Activated CD8-positive, alpha-beta memory T cell treated with anti-CD3 and anti-CD28 coated beads, Interleukin-2, amount 50 U/mL, for 1 hour (primary cell): ENCODE measurements around the gene HDAC10.

Source experiments
- DNase-seq: peaks from one replicate; pipeline ENCODE4 v3.0.0-alpha.2; 2020; ENCODE audit errors: extremely low read depth

Gene HDAC10, protein sequence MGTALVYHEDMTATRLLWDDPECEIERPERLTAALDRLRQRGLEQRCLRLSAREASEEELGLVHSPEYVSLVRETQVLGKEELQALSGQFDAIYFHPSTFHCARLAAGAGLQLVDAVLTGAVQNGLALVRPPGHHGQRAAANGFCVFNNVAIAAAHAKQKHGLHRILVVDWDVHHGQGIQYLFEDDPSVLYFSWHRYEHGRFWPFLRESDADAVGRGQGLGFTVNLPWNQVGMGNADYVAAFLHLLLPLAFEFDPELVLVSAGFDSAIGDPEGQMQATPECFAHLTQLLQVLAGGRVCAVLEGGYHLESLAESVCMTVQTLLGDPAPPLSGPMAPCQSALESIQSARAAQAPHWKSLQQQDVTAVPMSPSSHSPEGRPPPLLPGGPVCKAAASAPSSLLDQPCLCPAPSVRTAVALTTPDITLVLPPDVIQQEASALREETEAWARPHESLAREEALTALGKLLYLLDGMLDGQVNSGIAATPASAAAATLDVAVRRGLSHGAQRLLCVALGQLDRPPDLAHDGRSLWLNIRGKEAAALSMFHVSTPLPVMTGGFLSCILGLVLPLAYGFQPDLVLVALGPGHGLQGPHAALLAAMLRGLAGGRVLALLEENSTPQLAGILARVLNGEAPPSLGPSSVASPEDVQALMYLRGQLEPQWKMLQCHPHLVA

DNA sequence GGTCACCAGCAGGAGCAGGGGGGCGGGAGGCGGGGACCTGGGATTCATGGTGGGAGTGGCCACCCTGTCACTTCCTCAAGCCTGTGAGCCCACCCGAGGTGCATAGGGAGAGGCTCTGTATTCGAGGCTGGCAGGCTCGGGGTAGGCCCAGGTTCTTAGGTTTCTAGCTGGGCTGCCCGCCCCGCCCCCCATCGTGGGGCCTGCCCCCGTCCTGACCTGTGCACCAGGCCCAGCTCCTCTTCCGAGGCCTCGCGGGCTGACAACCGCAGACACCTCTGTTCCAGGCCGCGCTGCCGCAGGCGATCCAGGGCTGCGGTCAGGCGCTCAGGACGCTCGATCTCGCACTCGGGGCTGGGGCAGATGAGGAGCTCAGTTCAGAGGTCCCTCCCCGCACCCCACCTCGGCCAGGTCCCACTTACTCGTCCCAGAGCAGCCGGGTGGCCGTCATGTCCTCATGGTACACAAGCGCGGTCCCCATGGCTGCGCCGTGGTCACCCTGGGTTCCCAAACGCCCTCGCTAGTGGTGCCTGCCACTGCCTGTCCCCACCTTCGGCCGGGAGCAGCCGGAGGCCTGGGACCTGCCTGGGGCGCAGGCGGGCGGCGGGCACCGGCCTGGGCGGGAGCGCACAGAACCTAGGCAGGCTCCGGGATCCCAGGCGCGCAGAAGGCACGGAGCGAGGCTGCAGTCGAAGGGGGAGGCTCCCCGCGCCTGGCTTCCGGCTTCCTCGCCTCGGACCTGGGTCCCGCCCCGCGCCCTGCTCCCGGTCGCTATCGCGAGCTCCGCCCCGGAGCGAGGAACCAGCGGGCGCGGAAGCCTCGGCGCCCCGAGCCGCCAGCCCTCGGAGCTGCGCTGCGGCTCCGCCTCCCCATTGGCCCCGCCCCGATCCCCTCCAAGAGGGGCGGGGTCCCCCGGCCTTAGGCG lies at the start of gene HDAC10:
TSS of gene HDAC10 (minus strand) at position 711 of the 922 bp plus-strand sequence. CDS start at position 478, 233 bp downstream.
- DNase-seq, result no peak

DNA sequence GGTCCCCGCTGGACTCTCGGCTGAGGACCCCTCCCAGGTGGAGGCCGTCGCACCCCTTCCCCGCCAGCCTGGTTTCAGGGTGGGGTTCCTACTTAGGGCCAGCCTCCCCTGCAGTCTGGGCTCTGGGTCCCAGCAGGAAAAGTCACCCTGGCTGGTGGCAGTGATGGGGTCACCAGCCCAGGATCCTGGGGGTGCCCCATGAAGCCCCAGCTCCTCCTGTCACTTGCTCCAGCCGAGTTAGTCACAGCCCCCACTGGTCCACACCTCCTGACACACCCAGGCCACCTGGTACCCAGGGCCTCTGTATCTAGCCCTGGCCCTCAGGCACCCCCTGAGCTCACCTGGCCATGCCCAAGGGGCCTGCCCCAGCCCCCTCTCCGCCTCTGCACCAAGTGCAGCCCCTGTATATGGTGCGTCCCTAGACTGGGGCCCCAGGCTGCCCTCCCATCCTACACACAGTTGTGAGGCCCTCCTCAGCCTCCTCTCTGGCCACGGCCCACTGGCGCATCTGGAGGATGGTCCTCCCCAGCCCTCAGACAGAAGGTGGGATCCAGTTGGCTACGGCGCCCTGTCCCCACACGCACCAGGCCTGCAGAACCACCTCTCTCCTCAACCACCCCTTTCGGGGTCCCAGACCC lies 49.7 kb upstream of the HDAC10 start:
- no peak for DNase-seq

DNA sequence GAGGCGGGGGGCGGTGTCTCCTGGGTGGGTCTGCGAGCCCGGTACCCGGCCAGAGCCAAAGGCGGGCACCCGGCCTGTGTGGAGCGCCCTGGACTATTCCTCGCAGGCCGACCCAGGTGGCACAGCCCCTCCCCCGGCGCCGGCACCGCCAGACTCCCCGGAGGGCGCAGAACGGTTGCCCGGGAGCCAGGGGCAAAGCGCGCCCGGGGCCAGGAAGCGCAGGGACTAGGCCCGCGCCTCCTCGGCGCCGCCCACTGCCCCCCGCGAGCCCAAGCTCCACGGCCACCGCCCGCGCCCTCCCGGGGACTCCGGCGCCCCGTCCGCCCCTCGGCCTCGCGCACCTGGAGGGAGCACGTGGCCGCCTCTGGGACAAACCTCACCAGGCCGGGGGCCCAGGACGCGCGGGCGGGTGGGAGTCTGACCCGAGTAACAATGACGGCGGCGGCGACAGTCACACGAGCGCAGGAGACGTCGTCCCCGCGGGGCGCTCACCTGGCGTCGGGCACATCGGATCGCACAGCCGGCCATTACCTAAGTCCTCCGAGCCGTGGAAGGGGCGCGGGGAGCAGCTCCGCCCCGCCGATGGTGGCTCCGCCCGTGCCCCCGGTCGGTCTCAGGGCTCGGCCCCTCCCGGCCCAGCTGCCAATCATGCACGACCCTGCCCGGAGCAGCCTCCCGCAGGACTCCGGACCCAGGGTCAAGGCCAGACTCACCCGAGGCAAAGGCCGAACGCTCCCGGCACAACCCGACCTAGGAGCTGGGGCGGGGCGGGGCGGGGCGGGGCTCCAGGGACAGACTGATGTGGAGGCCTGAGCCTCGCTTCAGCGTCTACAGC lies 48.9 kb upstream of the HDAC10 start:
- DNase-seq, result no peak

DNA sequence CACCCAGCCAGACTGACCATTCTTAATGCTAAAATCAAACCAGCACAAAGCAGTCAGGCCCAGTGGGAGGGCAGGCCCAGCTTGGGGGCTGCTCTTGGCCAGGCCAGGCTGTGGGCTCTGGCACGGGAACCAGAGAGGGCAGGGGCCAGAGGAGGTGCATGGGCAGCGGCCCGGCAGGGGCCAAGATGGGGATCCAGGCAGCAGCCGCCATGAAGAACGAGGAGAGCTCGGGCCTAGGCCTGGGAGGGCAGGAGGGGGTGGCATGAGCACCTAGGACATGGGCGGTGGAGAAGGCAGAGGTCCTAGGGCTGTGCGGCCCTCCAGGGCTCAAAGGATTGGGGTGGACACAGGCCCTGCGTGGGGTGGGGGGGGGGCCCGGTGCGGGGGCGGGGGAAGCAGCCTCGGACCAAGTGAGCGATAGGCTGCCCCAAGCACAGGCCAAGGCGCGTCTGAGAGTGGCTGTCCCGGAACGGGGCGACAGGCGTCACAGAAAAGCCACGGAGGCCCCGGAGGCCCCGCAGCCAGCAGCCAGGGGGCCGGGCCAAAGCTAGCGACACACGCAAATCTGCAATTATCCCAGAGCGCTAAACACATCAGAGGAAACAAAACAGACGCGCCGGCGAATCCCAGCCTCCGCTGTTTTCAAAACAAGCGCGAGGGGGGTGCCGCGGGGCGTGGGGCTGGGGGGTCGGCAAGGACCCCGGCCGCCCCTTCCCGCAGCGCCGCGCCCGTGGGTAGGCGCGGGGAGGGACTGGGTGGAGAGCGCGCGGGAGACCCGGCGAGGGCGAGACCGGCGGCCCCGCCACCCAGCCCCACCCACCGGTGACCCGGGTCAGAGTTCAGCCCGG lies 48.1 kb upstream of the HDAC10 start:
- no peak for DNase-seq

DNA sequence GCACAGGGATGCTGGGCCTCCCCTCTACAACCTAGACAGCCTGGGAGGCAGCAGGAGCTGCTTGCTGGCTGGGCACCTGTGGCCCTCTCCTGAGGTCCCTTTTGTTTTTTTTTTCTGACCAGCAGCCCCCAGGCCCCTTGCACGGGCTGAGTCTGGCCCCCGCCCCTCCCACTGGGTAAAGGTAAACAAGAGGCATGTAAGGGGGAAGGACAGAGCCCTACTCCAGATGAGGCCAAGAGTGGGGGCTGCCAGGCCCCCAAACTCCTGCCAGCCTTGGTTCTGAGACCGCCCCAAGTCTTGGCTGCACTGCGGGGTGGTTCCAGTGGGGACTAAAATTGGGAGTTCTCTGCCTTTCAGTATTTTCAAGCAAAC lies 47.2 kb upstream of the HDAC10 start:
- DNase-seq, result no peak

DNA sequence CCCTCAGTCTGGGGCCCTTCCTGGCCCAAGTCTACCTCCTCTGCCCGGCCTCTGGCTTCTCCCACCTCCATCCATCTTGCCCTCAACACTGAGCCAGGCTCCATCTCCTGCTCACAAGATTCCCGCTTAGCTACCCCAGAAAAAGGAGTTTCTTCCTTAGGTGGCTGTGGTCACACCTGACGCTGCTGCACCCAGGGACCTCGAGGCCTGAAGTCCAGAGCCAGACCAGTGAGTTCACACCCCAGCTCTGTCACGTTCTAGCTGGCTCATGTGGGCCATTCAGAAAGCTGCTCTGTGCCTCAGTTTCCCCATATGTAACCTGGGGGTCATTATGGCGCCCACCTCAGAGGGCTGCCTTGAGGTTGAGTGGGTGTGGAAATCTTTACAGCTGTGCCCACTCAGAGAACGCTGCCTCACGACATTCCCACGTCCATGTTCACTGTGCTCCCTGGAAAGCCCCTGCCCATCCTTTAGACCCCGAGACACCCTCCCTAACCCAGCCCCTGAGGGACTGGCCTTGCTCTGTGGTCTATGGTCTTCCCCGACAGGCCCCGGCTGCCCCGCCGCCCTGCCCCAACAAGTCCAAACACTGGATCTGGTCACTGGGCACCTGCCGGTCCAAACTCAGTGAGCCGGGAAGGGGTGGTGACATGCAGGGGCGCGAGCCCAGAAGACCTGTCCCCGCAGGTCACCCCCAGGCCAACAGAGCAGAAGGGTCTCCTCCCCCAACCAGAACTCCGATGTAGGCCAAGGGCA lies 46.6 kb upstream of the HDAC10 start:
- no peak for DNase-seq

DNA sequence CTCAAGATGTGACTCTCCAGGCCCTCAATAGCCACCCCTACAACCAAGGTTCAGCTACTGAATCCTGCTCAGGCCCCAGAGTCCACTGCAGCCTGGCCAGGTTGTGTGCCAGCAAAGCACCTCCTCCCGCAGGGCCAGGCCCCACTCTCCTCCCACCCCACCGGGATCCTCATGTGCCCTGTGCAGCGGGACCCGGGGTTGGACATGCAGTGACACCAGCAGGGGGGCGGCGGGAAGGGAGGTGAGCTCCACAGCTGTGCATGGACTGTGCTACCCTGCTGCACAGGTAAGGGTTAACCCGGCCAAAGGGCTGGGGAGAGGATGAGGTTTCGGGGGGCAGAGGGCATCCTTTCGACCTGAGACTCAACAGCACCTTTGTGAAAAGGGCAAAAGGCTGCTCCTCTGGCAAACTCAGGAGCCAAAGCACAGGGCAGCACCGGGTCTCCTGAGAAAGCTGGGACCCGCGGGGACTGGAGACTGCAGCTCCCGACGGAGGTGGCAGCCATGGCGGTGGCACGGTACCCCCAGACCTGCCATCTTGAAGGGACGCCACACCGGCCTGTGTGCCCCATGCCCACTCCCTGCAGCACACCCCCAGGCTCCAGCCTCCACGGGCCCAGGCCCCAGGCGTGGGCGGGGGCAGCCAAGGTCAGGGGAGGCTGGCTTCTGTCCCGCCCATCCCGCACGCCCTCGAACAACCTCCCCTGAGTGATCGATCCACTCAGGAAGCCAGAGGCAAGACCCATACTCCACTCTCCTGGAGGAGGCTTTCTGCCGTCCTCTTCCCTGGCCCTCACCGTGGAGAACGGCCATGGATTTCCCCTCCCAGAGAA lies 45.8 kb upstream of the HDAC10 start:
- DNase-seq, result no peak

DNA sequence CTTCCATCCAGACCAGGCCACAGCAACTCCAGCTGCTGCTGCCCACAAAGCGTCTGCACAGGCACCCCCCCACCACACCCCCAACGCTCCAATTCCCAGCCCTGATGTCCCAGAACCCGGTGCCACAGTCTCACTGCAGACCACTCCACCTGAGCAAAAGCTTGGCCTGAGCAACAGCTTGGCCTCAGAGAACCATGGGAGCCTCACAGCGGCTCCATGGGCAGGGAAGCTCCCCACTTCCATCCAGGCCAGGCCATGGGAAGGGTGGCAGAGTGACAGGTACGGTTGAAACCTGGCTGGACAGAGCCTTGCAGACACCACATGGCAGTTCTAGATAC lies 43.2 kb upstream of the HDAC10 start:
- no peak for DNase-seq

DNA sequence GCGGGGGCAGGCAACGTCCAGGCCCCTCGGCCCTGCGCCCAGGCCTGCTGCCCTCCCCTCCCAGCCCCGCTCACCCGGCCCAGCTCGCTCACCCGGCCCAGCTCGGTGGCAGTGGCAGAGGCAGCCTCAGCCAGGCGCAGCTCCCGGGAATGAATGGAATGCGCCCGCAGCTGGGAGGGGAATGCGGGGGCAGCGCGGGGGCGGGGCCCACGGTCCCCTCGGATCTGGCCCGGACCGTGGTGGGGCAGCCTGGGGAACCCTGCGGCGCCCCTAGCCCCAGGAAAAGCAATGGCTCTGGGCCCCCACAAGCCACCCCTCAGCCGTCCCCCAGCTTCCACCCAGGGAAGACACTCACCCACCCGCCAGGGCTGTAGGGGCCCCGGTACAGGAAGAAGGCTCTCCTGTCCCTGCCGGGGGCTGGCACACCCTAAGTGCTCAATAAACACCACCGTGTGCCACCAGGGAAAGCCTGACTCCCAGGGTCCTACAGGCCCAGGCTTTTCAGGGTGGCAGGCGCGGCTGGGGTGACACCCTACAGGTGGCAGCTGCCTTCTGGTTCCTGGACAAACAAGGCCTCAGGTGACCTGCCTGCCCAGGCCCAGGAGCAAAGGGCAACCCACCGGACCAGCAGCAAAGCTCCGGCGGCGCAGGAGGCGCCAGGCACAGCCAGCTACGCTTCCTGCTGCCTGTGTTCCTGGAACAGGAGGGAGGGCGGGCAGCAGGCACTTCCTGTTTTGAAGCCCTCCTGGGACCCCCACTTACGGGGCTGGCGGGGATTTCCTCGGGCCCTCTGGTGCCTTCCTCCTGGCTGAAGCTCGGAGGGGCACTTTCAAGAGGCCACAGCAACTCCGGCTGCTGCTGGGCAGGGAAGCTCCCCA lies 42.6 kb upstream of the HDAC10 start:
- DNase-seq, result no peak

DNA sequence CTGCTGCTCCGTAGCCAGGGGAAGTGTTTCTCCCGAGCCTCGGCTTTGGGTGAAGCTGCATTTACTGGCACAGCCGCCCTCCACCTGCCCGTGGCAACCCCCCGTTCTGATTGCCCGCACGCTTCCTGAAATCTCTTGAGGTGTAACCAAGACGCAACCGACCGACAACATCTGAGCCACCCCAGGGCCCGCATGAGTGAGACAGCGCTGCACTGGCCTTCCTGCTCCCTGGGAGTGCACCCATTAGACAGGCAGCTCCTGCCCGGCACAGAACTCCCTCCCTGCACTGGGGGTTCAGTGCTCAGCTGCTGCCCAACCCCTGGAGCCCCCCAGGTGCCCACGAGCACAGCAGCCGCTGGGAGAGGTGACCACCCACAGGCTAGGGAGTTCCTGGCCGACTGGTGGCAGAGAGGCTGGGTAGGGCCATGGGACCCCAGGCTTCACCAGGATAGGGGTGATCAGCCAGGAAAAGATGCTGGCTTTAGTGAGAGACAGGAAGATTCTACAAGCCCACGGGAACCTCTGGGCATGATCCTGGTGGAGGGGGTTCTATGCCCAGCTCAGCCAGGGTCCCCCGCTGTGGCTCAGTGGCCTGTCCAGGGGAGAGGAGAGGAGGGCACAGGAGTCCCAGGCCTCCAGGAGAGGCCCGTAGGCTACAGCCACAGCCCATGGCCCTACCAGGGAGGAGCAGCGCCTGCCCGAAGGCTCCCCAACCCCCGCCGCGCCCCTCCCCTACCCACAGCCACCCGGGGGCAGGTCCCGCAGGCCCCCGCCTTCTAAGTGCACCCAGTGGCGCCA lies 41.8 kb upstream of the HDAC10 start:
- no peak for DNase-seq

DNA sequence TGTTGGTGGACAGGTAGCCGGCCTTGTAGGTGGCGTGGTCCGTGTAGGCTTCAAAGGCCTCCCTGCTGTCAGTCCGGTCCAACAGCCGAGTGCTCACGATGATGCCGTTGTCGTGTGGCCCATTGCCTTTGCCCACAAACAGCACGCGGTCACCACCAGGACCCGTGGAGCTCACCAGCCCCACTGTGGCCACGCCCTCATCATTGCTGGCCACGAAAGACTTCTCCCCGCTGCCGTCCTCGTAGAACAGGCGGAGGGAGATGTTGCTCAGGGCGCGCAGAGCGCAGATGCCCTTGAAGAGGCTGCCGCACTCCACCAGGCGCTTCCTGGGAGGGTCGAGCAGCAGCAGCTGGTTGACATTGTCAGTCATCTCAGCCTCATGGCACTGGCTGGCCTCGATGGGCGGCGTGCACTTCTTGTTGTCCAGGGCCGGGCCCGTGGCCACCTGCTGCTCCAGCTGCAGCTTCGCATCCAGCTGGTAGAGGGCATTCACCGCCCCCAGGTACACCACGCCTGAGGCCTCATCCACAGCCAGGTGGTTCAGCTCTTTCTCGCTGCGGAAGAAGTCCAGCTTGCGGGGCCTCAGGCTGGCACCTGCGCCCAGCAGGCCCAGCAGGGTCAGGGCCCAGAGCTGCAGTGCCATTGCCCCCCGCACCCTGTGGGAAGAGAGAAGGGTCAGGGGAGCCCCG lies 39.0 kb upstream of the HDAC10 start:
- DNase-seq, result no peak

DNA sequence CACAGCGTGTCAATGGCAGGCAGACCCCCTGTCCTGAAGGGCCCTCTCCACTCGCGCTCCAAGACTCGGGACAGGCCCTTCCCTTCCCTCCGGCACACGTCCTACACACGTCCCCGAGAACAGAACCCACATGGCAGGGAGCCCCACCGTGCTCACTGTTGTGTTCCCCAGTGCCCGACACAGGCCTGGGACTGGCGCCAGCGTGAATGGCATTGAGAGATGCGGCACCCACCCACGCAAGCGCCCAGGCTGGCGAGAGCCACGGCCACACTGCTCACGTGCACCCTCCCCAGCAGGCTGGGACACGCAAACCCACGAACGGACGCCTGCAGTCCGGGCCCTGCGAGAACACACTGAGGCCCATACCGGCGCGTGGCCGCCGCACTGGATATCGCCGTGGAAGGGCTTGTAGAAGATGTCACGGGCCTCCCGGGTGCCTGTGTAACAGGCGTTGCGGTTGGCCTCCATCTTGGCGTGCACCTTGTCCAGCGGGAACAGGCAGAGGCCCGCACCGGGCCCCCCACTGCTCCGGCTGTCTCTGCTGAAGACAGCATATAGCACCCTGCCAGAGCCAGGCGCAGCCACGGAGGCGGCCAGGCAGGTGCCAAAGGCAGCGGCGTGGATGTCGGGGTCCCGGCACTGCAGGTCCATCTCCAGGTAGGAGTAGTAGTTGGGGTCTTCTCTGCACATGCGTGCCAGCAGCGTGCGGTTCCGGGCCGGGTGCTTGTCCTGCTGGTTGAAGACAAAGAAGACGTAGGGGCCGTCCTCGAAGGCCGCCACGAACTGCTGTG lies 38.3 kb upstream of the HDAC10 start:
- no peak for DNase-seq

DNA sequence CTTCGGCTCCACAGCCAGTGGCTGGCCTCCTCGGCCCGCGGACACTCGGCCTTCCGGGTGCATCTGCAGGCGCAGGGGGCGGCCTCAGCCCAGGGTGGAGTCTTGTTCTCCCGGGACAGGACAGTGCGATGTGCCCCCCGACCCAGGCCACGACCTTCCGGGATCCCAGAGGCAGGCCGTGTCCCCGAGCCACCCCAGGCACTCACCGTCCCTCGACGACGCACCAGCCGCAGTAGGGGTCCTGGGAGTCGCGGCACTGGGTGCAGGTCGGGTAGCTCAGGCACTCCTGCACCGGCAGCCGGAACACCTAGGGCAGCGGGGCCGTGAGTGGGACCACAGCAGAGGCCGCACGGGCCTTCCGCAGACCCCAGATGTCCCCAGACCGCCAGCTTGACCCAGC lies 36.7 kb upstream of the HDAC10 start:
- DNase-seq, result no peak

DNA sequence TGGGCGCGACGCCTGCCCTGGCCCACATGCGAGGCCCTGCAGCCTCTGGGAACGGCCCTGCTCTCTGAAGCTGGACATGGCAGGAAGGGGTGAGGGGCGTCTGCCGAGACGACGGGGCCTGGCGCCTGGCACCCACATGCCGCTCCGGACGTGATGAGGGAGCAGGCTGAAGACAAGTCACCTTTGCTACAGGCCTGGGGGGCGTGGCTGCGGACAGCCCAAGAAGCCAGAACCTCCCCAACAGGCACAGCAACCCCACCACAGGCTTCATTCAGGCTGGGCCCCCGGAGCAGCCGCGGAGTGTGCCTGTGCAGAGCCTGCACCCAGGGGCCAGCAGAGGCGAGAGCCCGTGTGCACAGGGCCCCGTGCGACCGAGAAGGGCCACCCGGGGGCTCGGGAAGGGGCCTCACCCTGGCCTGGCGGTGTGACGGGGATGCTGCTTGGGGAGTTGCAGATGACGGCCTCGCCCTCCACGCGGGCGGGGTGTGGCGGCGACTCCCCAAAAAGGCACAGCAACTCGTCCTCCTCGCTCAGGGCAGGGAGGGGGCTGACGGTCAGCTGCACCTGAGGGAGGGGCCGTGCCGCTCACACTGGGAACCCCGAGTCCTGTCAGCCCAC lies 35.7 kb upstream of the HDAC10 start:
- no peak for DNase-seq

DNA sequence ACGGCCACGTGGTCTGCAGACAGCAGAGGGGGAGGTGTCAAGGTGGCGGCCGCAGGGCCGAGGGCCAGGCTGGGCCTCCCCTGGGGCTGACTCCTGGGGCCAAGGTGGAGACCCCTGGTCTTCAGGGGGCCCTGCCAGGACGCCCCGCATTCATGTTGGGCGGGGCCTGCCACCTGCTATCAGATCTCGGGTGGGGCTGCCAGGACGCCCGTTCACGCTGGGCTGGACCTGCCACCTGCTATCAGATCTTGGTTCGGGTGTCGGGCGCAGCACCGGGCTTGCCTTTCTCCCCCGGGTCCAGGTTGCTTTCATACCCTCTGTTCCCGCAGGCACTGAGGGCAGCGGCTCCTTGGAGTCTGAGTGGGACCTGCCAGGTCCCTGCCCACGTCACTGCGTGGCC lies 35.2 kb upstream of the HDAC10 start:
- DNase-seq, result no peak
